ENCODE measurements around the gene SBNO1.

The SBNO1 gene

DNA sequence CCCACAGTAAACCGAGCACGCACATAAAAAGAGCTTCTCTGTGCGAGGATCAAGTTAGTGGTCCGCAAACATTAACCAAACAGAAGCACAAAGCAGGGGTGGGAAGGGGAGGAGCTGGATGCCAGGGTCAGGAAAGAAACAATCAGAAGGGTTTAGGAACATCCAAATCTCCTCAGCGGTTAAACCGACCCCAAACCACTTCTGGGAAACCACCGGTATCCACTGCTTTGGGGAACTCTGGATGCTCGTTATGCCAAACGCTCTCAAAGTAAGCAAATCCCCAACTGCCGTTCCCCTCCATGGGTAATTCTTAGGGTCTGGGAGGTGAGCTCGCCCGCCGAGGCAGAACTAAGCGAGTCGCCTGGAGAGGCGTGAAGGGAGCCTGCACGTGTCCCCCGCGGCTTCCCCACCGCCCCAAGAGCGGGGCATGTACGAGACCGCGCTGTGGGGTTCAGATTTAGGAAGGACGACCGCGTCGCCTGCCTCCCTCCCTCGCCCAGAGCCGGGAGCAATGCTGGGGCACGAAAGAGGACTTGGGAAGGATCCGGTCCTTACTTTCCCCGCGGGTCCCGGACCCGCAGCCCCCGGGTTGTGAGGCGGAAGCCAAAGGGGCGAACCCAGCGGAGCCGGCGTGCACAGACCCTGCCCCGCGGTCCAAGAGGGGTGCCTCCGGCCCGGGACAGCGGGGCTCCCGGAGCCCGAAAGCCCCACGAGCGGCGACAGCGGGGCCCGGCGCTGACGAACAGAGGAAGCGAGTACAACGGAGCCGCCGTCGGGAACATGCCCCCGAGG is 711 bp downstream of the SBNO1 start:
- peak overlapping the region; percentile 90 for H3K4me3 ChIP-seq (ENCODE audit: low read depth, low read length)
- TF ChIP-seq MYC (IDR thresholded peaks at IDR 0.05; ENCODE audit: low read depth, low read length) (peak; percentile 57; the same call in 1 of the 2 replicates), POLR2A (IDR thresholded peaks at IDR 0.05; ENCODE audit: extremely low read depth, insufficient read length) (no peak)
- TF ChIP-seq, protein P1, sequence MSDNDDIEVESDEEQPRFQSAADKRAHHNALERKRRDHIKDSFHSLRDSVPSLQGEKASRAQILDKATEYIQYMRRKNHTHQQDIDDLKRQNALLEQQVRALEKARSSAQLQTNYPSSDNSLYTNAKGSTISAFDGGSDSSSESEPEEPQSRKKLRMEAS (IDR thresholded peaks at IDR 0.05; ENCODE audit: low read depth, low read length) = peak; percentile 76
- DNase-seq (ENCODE audit: low read depth) = peak; percentile 71

DNA sequence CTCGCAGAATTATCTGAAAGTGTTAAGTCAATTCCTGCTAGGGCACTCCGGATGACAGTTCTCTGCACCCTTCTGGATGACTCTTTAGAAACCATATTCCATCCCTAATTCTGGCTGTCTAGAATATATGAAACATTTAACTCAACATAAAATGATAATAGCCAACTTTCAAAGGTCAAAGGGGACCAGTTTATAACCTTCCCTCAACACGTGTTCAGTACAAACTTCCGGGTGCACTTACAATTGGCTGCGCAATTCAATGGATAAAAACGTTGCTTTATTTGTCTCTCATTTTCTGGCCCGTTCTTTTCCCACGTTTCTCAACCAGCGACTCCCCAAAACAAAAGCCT is 1.3 kb downstream of the SBNO1 start:
- H3K4me3 ChIP-seq (ENCODE audit: low read depth, low read length) = peak overlapping the region; percentile 90
- TF ChIP-seq POLR2A (IDR thresholded peaks at IDR 0.05; ENCODE audit: extremely low read depth, insufficient read length) = no peak
- peak; percentile 72; the same call in 1 of the 2 replicates for TF ChIP-seq MYC (IDR thresholded peaks at IDR 0.05; ENCODE audit: low read depth, low read length)
- TF ChIP-seq, protein P1 (IDR thresholded peaks at IDR 0.05; ENCODE audit: low read depth, low read length) = peak; percentile 98
- DNase-seq (ENCODE audit: low read depth) = no peak

DNA sequence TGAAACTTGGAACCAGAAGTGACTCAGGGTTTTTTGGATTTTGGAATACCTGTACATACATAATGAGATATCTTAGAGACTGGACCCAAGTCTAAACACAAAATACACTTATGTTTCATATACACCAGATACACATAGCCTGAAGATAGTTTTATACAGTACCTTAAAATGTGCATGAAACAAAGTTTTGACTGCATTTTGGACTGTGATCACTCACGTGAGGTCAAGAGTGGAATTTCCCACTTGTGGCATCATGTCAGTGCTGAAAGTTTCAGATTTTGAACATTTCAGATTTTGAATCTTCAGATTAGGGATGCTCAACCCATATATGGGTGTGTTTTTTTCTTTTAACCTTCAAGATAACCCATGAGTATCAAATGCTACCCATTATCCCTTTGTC is 6.6 kb downstream of the SBNO1 start:
- H3K4me3 ChIP-seq (ENCODE audit: low read depth, low read length) = no peak overlapping the region
- TF ChIP-seq, protein P1 (IDR thresholded peaks at IDR 0.05; ENCODE audit: low read depth, low read length) = no peak
- TF ChIP-seq MYC (IDR thresholded peaks at IDR 0.05; ENCODE audit: low read depth, low read length) (no peak), POLR2A (IDR thresholded peaks at IDR 0.05; ENCODE audit: extremely low read depth, insufficient read length) (no peak)
- TF ChIP-seq, protein P2, sequence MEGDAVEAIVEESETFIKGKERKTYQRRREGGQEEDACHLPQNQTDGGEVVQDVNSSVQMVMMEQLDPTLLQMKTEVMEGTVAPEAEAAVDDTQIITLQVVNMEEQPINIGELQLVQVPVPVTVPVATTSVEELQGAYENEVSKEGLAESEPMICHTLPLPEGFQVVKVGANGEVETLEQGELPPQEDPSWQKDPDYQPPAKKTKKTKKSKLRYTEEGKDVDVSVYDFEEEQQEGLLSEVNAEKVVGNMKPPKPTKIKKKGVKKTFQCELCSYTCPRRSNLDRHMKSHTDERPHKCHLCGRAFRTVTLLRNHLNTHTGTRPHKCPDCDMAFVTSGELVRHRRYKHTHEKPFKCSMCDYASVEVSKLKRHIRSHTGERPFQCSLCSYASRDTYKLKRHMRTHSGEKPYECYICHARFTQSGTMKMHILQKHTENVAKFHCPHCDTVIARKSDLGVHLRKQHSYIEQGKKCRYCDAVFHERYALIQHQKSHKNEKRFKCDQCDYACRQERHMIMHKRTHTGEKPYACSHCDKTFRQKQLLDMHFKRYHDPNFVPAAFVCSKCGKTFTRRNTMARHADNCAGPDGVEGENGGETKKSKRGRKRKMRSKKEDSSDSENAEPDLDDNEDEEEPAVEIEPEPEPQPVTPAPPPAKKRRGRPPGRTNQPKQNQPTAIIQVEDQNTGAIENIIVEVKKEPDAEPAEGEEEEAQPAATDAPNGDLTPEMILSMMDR (IDR thresholded peaks at IDR 0.05; ENCODE audit: low read depth, low read length) = no peak
- DNase-seq (ENCODE audit: low read depth) = no peak

DNA sequence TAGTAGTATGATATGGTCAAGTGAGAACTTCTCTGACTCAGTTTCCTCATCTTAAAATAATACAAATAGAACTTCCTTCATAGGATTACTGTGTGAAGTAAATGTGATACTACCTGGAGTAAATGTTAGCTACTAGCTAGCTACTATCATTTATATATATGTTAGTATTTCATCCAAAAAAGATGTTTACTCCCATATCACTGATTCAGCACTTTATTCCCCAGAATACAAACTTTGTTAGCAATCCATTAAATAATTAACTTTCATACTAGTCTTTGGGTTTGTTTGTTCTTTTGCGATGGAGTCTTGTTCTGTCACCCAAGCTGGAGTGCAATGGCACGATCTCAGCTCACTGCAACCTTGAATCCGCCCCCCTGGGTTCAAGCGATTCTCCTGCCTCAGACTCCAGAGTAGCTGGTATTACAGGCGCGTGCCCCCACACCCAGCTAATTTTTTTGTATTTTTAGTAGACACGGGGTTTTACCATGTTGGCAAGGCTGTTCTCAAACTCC is 8.4 kb downstream of the SBNO1 start:
- DNase-seq (ENCODE audit: low read depth) = no peak
- TF ChIP-seq POLR2A (IDR thresholded peaks at IDR 0.05; ENCODE audit: extremely low read depth, insufficient read length) (no peak), MYC (IDR thresholded peaks at IDR 0.05; ENCODE audit: low read depth, low read length) (no peak)
- TF ChIP-seq, protein P1 (IDR thresholded peaks at IDR 0.05; ENCODE audit: low read depth, low read length) = no peak
- TF ChIP-seq, protein P2 (IDR thresholded peaks at IDR 0.05; ENCODE audit: low read depth, low read length) = no peak
- H3K4me3 ChIP-seq (ENCODE audit: low read depth, low read length) = no peak overlapping the region

DNA sequence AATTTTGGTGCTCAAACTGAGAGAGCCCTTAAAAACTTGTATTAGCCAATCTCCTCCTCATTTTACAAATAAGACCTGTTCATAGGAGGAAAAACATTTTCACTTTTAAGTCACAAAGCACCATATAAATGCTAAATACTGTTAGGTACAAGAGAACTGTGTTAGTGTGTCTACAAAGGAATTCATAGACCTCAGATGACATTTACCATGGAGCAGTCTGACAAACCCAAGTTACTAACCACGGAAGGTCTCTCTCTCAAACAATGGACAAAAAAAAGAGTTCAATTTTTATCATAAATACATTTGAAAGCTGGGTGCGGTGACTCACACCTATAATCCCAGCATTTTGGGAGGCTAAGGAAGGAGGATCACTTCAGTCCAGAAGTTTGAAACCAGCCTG is 10.0 kb downstream of the SBNO1 start:
- no peak for DNase-seq (ENCODE audit: low read depth)
- no peak overlapping the region for H3K4me3 ChIP-seq (ENCODE audit: low read depth, low read length)
- TF ChIP-seq MYC (IDR thresholded peaks at IDR 0.05; ENCODE audit: low read depth, low read length) = no peak
- TF ChIP-seq, protein P1 (IDR thresholded peaks at IDR 0.05; ENCODE audit: low read depth, low read length) = no peak
- TF ChIP-seq POLR2A (IDR thresholded peaks at IDR 0.05; ENCODE audit: extremely low read depth, insufficient read length) = no peak
- TF ChIP-seq, protein P2 (IDR thresholded peaks at IDR 0.05; ENCODE audit: low read depth, low read length) = no peak

DNA sequence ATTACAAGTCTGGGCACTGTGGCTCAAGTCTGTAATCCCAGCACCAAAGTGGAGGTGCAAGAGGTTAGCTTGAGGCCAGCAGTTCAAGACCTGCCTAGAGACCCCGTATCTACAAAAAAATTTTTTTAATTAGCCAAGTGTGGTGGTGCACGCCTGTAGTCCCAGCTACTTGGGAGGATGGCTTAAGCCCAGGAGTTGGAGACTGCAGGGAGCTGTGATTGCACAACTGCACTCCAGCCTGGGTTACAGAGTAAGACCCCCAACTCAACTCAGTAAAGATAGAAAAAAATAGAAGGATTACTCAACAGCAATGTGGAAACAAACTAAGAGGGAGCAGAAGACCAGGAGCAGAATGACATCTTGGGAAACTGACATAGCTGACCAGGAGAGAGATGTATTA is 13.3 kb downstream of the SBNO1 start:
- peak; percentile 49 for DNase-seq (ENCODE audit: low read depth)
- TF ChIP-seq, protein P2 (IDR thresholded peaks at IDR 0.05; ENCODE audit: low read depth, low read length) = no peak
- TF ChIP-seq MYC (IDR thresholded peaks at IDR 0.05; ENCODE audit: low read depth, low read length) = no peak
- TF ChIP-seq, protein P1 (IDR thresholded peaks at IDR 0.05; ENCODE audit: low read depth, low read length) = no peak
- no peak overlapping the region for H3K4me3 ChIP-seq (ENCODE audit: low read depth, low read length)
